Sigmoid colon (tissue), 7 donors: ENCODE results near the gene SLC29A2. TPM values are rescaled to one million over a fixed set of nuclear protein-coding genes. Genes with fewer than 3 reads are reported as not detected.

Experiments
- DNase-seq: peaks from one replicate; pipeline ENCODE4 v3.0.0-alpha.2; 2019
- H3K27ac ChIP-seq, 4 donors: fragments of 200-600 bp; sonication (generic); one replicate each; pipeline ENCODE4 v1.5.1; 2016 to 2019; ENCODE audit warnings: mild to moderate bottlenecking in 1 of 4
- H3K27me3 ChIP-seq, 3 donors: fragments of 200-600 bp; sonication (generic); one replicate each; pipeline ENCODE4 v1.5.1; 2019; ENCODE audit warnings: mild to moderate bottlenecking in 1 of 3
- H3K36me3 ChIP-seq, 4 donors: fragments of 200-600 bp; sonication (generic); one replicate each; pipeline ENCODE4 v1.5.1; 2016 to 2019
- H3K4me1 ChIP-seq, 4 donors: fragments of 200-600 bp; sonication (generic); one replicate each; pipeline ENCODE4 v1.5.1; 2017 to 2019
- H3K4me3 ChIP-seq, 4 donors: fragments of 200-600 bp; sonication (generic); one replicate each; pipeline ENCODE4 v1.5.1; 2017 to 2019; ENCODE audit warnings: mild to moderate bottlenecking in 2 of 4, moderate library complexity in 1 of 4
- H3K9me3 ChIP-seq, 4 donors: fragments of 200-600 bp in 3 of 4; sonication (generic) in 3 of 4; one replicate each; pipeline versions ENCODE4 v1.5.1 to v1.6.1; 2013 to 2019
- EP300 ChIP-seq, 4 donors: sonication (generic); formaldehyde crosslinking; IDR thresholded peaks; one replicate each; pipeline ENCODE4 v1.6.1; 2017; ENCODE audit warnings: antibody characterized with exemption in 4 of 4
- POLR2A ChIP-seq, 2 donors: fragments of 450-650 bp; IDR thresholded peaks; one replicate each; pipeline ENCODE4 v1.6.1; 2016; ENCODE audit warnings: antibody characterized with exemption in 2 of 2, mild to moderate bottlenecking in 2 of 2, moderate library complexity in 2 of 2
- POLR2AphosphoS5 ChIP-seq, 4 donors: sonication (generic); formaldehyde crosslinking; IDR thresholded peaks; one replicate each; pipeline ENCODE4 v1.6.1; 2017; ENCODE audit warnings: antibody characterized with exemption in 4 of 4
- WGBS, 2 donors: extraction: QIAGEN DNeasy Blood & Tissue Kit; methylation state at CpG; one replicate each; pipeline ENCODE4 v1.1.7; 2013; 5-methylcytosine and 5-hydroxymethylcytosine counted together
- intact Hi-C: fragments of 100-400 bp; cut with DNase I; formaldehyde crosslinking; loops from one replicate; pipeline ENCODE4 v1.15.1; 2023
- polyA plus RNA-seq, 3 donors: library from polyadenylated mRNA; stranded (reverse); fragments of 200-250 nt; gene quantifications; one replicate each; pipeline ENCODE4 v1.2.3, GENCODE V29; 2013
- total RNA-seq, 4 donors: library from RNA; depleted of rRNA; stranded (reverse); fragments of >200 nt; gene quantifications; one replicate each; pipeline ENCODE4 v1.1.0, GENCODE V29; 2016
- TF ChIP-seq, protein P1 (sequence below), 4 experiments: fragments of 450-650 bp in 3 of 4; fragments of 200-600 bp in 1 of 4; IDR thresholded peaks; one replicate each; pipeline ENCODE4 v1.5.1; 2016 to 2019; ENCODE audit warnings: antibody characterized with exemption in 4 of 4, mild to moderate bottlenecking in 3 of 4, moderate library complexity in 2 of 4
- donor health status: healthy with polysubstance abuse.
- donor health status: Bipolar disorder and iron deficiency.
- donor health status: healthy.

SLC29A2 gene
- total and polyA plus RNA-seq, 7 donors, result 0.41 to 28.0 (median 0.99) TPM

DNA sequence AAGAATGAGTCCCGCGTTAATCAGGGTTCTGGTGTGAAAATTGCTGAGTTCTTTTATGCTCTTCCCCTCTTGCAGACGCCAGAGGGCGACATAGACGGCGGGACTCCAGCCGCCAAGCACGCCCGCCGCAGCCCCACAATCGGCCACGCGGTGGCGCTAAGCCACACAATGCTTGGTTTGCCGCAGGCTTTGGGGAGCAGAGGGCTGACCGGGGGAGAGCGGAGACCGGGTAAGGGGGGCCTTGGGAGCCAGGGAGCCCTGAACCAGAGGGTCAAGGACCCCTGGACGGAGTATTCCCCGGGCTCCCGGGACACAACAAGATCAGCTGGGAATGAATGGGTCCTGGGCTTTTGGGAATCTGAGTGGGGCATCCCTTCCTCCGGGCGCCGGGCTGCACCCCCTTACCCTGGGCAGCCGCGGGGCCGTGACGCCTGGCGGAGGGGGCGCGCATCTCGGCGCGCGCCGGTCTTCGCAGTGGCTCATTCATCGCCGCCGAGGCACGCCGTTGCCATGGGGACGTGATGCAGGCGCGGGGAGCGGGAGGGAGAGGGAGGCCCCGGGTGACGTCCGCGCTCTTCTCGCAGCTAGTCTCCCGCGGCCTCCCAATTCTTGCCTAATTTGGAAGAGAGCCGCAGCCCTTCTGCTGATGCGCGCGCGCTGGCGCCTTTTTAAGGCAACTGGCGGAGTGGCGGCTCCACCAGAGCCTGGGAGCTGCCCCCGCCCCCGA, 37.1 kb upstream of the SLC29A2 start:
- DNase-seq, result peak; percentile 98
- H3K9me3 ChIP-seq, result no peaks in the 10 kb centered on the region
- peaks cover 0 to 52% (median 47%) of the 10 kb centered on the region in 4 donors for H3K4me1 ChIP-seq
- 1 to 2% methylated on average over 63 of the region's 63 CpGs for WGBS, 2 donors
- H3K4me3 ChIP-seq, result peak overlapping the region; percentile 29 to 52 (median 46)
- H3K27me3 ChIP-seq, result no peaks in the 10 kb centered on the region
- intact Hi-C loops, result loop anchor here (1.0 to 5.0 kb wide), 3 partner anchors 22 to 424 kb away; no protein-coding TSS in a partner anchor
- no peaks in the 10 kb centered on the region for H3K36me3 ChIP-seq
- H3K27ac ChIP-seq, result peak overlapping the region; percentile 82 to 96 (median 85)
- TF ChIP-seq EP300 (IDR thresholded peaks at IDR 0.05), result peak; percentile 45 to 89 (median 79)
- TF ChIP-seq POLR2A (IDR thresholded peaks at IDR 0.05), result peak in 1 of 2 donors; percentile 37
- TF ChIP-seq, protein P1, sequence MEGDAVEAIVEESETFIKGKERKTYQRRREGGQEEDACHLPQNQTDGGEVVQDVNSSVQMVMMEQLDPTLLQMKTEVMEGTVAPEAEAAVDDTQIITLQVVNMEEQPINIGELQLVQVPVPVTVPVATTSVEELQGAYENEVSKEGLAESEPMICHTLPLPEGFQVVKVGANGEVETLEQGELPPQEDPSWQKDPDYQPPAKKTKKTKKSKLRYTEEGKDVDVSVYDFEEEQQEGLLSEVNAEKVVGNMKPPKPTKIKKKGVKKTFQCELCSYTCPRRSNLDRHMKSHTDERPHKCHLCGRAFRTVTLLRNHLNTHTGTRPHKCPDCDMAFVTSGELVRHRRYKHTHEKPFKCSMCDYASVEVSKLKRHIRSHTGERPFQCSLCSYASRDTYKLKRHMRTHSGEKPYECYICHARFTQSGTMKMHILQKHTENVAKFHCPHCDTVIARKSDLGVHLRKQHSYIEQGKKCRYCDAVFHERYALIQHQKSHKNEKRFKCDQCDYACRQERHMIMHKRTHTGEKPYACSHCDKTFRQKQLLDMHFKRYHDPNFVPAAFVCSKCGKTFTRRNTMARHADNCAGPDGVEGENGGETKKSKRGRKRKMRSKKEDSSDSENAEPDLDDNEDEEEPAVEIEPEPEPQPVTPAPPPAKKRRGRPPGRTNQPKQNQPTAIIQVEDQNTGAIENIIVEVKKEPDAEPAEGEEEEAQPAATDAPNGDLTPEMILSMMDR (IDR thresholded peaks at IDR 0.05), result peak; percentile 99 to 100 (median 100)
- peak; percentile 63 to 86 (median 75) for TF ChIP-seq POLR2AphosphoS5 (IDR thresholded peaks at IDR 0.05)

DNA sequence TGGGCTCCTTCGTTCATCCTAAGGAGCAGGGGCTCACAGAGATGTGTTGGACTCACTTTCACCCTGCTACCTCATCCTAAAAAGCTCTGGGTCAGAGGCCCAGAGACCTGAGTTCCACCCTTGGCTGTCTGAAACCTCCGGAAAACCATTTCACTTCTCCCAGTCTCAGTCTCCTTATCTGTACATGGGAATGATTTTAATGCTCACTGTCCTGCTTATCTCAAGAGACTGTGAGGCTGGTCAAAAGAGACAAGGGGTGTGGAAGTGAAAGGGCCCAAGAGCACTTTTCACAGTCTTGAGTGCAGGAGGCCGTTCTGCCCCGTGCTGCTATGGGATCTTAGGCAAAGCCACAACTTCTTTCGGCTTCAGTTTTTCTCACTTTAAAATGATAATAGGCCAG, 36.1 kb upstream of the SLC29A2 start:
- Histone ChIP-seq H3K4me1 (peaks cover 0 to 42% (median 37%) of the 10 kb centered on the region in 4 donors), H3K36me3 (no peaks in the 10 kb centered on the region), H3K27me3 (no peaks in the 10 kb centered on the region), H3K27ac (no peak overlapping the region), H3K4me3 (no peak overlapping the region), H3K9me3 (no peaks in the 10 kb centered on the region)
- 49 to 78% methylated on average over 5 of the region's 5 CpGs for WGBS, 2 donors
- intact Hi-C loops, result loop anchor here (1.0 to 5.0 kb wide), 3 partner anchors 23 to 425 kb away; no protein-coding TSS in a partner anchor
- TF ChIP-seq EP300 (IDR thresholded peaks at IDR 0.05) (no peak), POLR2AphosphoS5 (IDR thresholded peaks at IDR 0.05) (no peak), POLR2A (IDR thresholded peaks at IDR 0.05) (no peak)
- TF ChIP-seq, protein P1 (IDR thresholded peaks at IDR 0.05), result no peak
- DNase-seq, result no peak

DNA sequence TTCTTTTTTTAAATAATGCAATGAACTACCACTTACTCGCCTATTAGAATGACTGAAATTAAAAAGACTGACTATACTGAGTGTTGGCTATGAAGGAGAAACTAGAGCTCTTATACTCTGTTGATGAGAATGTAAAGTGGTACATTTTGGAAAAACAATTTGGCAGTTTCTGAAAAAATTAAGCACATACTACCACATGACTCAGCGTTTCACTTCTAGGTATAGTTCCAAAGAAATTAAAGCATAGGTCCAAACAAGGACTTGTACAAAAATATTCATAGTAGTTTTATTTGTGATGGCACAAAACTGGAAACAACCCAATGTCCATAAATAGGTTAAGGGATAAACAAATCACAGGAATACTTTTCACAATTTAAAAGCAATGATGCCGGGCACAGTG, 22.4 kb upstream of the SLC29A2 start:
- 79 to 84% methylated on average over 3 of the region's 3 CpGs for WGBS, 2 donors

DNA sequence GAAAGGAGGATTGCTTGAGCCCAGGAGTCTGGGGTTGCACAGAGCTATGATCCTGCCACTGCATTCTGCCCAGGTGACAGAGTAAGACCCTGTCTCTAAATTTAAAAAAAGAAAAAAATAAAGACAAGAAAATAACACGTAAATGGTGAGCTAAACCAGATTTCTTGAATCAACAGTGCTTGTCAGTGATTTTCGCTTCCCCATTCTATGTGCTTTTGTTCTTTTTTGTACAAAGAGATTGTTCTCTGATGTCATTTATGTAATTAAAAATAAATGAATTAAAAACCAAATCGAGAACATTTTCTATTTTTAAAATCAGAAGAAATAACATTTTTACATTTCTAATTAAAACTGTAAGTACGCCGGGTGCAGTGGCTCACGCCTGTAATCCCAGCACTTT, 19.8 kb upstream of the SLC29A2 start:
- 74 to 77% methylated on average over 6 of the region's 6 CpGs for WGBS, 2 donors
- Histone ChIP-seq H3K27ac (no peak overlapping the region), H3K27me3 (no peaks in the 10 kb centered on the region), H3K4me3 (no peak overlapping the region), H3K9me3 (no peaks in the 10 kb centered on the region), H3K36me3 (no peaks in the 10 kb centered on the region), H3K4me1 (peaks cover 0 to 7% (median 1%) of the 10 kb centered on the region in 4 donors)
- TF ChIP-seq POLR2A (IDR thresholded peaks at IDR 0.05), result no peak
- TF ChIP-seq, protein P1 (IDR thresholded peaks at IDR 0.05), result no peak
- no peak for TF ChIP-seq POLR2AphosphoS5 (IDR thresholded peaks at IDR 0.05)
- no peak for TF ChIP-seq EP300 (IDR thresholded peaks at IDR 0.05)
- intact Hi-C loops, result no loop called here
- no peak for DNase-seq

More for the DNA sequence above, 22.4 kb upstream of the SLC29A2 start:
- Histone ChIP-seq H3K36me3 (no peaks in the 10 kb centered on the region), H3K27ac (peak overlapping the region in 1 of 4 donors; percentile 18), H3K27me3 (no peaks in the 10 kb centered on the region), H3K4me3 (no peak overlapping the region), H3K9me3 (no peaks in the 10 kb centered on the region), H3K4me1 (peaks cover 0 to 4% (median 0%) of the 10 kb centered on the region in 4 donors)
- intact Hi-C loops, result no loop called here
- TF ChIP-seq EP300 (IDR thresholded peaks at IDR 0.05), result no peak
- TF ChIP-seq, protein P1 (IDR thresholded peaks at IDR 0.05), result no peak
- no peak for TF ChIP-seq POLR2AphosphoS5 (IDR thresholded peaks at IDR 0.05)
- no peak for TF ChIP-seq POLR2A (IDR thresholded peaks at IDR 0.05)
- no peak for DNase-seq
